Stimulated activated memory B cell treated with anti-CD40 and anti-IgM and Interleukin-4, amounts not matched to agents 10 μg/mL and 1 μg/mL and 100 μg/mL, for 72 hours (primary cell): ENCODE measurements around the gene GPX4.

Source experiments
- ATAC-seq: fragments of 150-1000 bp; cut with Tn5 transposase; 2 replicates; pipeline ENCODE4 v1.10.0; 2021
- H3K27ac Mint-ChIP-seq: one replicate; pipeline ENCODE4 v1.8.0; 2022; ENCODE audit warnings: mild to moderate bottlenecking, mixed read lengths
- H3K27me3 Mint-ChIP-seq: one replicate; pipeline ENCODE4 v1.8.0; 2022; ENCODE audit warnings: mixed read lengths
- H3K36me3 Mint-ChIP-seq: one replicate; pipeline ENCODE4 v1.8.0; 2022; ENCODE audit warnings: mixed read lengths
- H3K4me1 Mint-ChIP-seq: one replicate; pipeline ENCODE4 v1.8.0; 2022; ENCODE audit warnings: mixed read lengths
- H3K4me3 Mint-ChIP-seq: one replicate; pipeline ENCODE4 v1.8.0; 2022; ENCODE audit warnings: mild to moderate bottlenecking, moderate library complexity, mixed read lengths
- H3K9me3 Mint-ChIP-seq: one replicate; pipeline ENCODE4 v1.8.0; 2022; ENCODE audit warnings: mixed read lengths

Gene GPX4

DNA sequence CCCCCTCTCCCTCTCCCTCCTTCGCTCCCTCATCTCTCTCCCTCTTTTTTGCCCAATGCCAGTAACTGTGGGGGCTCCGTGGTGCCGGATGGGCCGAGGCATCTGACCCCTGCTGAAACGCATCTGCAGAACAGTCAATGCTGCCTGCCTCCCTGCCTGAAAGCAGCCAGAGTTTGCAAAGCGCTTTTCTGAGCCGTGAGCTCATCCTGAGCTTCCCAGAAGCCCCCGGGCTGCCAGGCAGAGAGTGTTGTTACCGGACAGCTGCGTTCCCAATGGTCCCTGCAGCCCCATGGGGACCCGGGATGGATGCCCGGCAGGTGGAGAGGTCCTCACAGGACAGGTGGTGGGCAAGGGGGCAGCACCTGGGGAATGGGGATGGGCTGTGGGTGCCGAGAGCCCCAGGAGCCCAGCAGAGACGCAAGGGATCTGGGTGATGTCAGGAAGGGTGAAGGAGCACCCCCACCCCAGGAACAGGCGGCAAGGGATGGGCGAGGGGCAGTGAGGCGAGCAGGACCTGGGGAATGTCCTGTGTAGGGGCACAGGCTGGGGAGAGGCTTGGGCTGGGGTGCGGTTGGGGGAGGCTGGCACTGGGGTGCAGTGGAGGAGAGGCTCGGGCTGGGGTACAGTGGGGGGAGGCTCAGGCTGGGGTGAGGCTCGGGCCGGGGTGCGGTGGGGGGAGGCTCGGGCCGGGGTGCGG lies 33.0 kb downstream of the GPX4 start:
- peaks cover 34% of the 10 kb centered on the region for H3K4me1 Mint-ChIP-seq
- H3K27ac Mint-ChIP-seq: peak overlapping the region; percentile 64

DNA sequence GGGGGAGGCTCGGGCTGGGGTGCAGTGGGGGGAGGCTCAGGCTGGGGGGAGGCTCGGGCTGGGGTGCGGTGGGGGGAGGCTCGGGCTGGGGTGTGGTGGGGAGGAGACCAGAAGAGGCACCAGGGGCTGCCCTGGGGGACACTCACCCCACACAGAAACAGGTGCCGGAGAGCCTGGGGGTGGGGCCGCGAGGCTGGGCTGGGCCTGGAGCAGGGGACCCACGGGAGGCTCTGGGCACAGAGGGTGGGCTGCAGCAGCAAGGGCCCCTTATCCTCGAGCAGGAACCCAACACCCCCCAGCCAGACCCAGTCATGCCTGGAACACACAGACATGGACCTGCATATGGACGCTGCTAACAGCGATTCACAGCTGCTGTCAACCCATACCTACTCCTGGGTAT lies 34.3 kb downstream of the GPX4 start:
- Mint-ChIP-seq H3K4me3 (no peak overlapping the region), H3K4me1 (peaks cover 28% of the 10 kb centered on the region), H3K27me3 (no peaks in the 10 kb centered on the region), H3K27ac (no peak overlapping the region), H3K9me3 (peaks cover 5% of the 10 kb centered on the region), H3K36me3 (peaks cover 27% of the 10 kb centered on the region)
- no peak for ATAC-seq

More for the DNA sequence above, 33.0 kb downstream of the GPX4 start:
- ATAC-seq: no peak
- Mint-ChIP-seq H3K36me3 (peaks cover 17% of the 10 kb centered on the region), H3K9me3 (peaks cover under 1% of the 10 kb centered on the region), H3K4me3 (no peak overlapping the region), H3K27me3 (no peaks in the 10 kb centered on the region)

DNA sequence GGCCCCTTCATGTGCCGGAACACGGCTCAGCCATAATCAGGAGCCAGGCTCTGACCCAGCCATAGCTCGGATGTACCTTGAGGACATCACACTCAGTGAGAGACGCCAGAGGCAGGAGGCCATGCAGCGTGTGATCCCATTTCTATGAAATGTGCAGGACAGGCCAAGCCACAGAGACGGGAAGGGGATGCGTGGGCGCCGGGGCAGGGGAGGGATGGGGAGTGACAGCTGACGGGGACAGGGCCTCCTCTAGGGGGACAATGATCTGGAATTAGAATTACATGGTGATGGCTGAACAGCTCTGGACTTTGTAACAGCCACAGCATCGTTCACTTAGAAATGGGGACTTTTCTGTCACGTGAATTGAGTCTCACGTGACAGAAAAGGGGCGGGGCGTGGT lies 35.3 kb downstream of the GPX4 start:
- H3K4me3 Mint-ChIP-seq: no peak overlapping the region
- H3K36me3 Mint-ChIP-seq: peaks cover 37% of the 10 kb centered on the region
- no peak overlapping the region for H3K27ac Mint-ChIP-seq
- peaks cover 18% of the 10 kb centered on the region for H3K4me1 Mint-ChIP-seq
- H3K27me3 Mint-ChIP-seq: no peaks in the 10 kb centered on the region
- ATAC-seq: no peak
- peaks cover 5% of the 10 kb centered on the region for H3K9me3 Mint-ChIP-seq

DNA sequence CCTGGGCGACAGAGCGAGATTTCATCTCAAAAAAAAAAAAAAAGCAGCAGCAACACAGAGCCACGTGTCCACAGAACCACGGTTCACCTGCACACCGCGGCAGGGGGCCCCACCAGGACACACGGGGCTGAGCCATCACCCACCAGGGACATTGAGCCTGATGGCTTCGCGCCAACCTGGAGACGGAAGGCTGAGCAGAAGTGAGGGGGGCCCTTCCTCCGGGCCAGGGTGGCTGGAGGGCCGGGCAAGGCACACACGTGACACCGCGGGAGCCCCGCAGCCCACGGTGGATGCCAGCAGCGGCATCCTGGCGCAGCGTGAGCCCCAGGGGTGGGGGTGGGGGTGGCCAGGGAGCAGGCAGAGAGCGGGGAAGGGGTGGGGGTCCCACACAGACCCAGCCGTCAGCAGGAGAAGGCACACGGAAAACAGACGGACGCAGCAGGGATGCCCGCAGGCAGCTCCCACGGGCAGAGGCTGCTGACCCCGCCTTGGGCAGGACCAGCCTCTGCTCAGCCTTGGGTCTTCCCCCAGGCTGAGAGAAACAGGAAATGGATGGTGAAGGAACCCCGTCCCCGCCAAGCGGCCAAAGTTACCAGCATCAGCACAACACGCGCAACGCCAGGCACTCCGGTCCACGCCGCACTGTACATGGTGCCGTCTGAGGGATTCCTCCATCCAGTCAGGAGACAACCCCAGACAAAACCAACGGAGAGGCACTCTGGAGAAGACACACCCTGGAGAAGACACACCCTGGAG lies 36.7 kb downstream of the GPX4 start:
- no peak overlapping the region for H3K27ac Mint-ChIP-seq
- H3K36me3 Mint-ChIP-seq: peaks cover 49% of the 10 kb centered on the region
- H3K4me3 Mint-ChIP-seq: no peak overlapping the region
- peaks cover 5% of the 10 kb centered on the region for H3K9me3 Mint-ChIP-seq
- H3K27me3 Mint-ChIP-seq: no peaks in the 10 kb centered on the region
- peaks cover 21% of the 10 kb centered on the region for H3K4me1 Mint-ChIP-seq
- no peak for ATAC-seq

DNA sequence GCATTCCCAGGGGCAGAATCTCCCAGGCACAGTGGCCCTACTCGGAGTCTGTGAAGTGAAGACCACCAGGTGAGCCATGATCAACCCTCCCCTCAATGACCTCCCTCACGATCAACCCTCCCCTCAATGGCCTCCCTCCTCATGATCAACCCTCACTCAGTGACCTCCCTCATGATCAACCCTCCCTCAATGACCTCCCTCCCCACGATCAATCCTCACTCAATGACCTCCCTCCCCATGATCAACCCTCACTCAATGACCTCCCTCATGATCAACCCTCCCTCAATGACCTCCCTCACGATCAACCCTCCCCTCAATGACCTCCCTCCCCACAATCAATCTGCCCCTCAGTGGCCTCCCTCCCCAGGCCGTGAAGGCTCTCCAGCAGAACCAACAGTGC lies 38.1 kb downstream of the GPX4 start:
- H3K9me3 Mint-ChIP-seq: peaks cover 5% of the 10 kb centered on the region
- H3K4me3 Mint-ChIP-seq: no peak overlapping the region
- H3K27ac Mint-ChIP-seq: no peak overlapping the region
- H3K36me3 Mint-ChIP-seq: peaks cover 56% of the 10 kb centered on the region
- H3K27me3 Mint-ChIP-seq: no peaks in the 10 kb centered on the region
- ATAC-seq: peak; percentile 46
- peaks cover 9% of the 10 kb centered on the region for H3K4me1 Mint-ChIP-seq

DNA sequence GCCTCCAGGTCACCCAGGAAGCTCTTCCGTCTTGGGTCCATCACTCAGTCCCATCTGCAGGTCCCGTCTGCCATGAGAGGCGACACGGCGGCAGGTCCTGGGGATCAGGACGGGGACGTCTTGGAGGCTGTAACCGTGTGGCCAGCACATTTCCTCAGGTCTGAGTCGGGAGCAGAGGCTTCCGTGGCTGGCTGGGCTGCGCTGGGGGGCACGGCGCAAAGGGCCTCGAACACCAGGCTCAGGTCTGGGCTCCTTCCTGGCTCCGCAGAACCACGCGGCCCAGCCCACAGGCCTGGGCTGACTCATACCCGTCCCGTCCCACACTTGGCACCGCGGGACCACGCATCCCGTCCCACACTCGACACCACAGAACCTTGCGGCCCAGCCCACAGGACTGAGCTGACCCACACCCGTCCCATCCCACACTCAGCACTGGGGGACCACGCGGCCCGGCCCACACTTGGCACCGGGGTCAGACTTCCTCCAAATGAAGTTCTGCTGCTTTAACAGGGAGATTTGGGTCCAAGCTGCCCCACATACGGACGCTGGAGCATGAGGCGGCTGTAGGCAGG lies 40.1 kb downstream of the GPX4 start:
- peaks cover 8% of the 10 kb centered on the region for H3K4me1 Mint-ChIP-seq
- ATAC-seq: no peak
- H3K36me3 Mint-ChIP-seq: peaks cover 54% of the 10 kb centered on the region
- no peaks in the 10 kb centered on the region for H3K27me3 Mint-ChIP-seq
- H3K9me3 Mint-ChIP-seq: peaks cover 5% of the 10 kb centered on the region
- no peak overlapping the region for H3K27ac Mint-ChIP-seq
- no peak overlapping the region for H3K4me3 Mint-ChIP-seq

DNA sequence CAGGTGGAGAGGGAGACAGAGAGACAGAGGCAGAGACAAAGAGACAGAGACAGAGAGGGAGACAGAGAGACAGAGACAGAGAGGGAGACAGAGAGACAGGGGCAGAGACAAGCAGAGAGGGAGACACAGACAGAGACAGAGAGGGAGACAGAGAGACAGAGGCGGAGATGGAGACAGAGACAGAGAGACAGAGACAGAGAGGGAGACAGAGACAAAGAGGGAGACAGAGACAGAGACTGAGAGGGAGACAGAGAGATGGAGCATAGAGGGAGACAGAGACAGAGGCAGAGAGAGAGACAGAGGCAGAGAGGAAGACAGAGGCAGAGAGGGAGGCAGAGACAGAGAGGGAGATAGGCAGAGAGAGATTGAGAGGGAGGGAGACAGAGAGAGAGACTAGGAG lies 40.9 kb downstream of the GPX4 start:
- ATAC-seq: no peak
- no peaks in the 10 kb centered on the region for H3K27me3 Mint-ChIP-seq

DNA sequence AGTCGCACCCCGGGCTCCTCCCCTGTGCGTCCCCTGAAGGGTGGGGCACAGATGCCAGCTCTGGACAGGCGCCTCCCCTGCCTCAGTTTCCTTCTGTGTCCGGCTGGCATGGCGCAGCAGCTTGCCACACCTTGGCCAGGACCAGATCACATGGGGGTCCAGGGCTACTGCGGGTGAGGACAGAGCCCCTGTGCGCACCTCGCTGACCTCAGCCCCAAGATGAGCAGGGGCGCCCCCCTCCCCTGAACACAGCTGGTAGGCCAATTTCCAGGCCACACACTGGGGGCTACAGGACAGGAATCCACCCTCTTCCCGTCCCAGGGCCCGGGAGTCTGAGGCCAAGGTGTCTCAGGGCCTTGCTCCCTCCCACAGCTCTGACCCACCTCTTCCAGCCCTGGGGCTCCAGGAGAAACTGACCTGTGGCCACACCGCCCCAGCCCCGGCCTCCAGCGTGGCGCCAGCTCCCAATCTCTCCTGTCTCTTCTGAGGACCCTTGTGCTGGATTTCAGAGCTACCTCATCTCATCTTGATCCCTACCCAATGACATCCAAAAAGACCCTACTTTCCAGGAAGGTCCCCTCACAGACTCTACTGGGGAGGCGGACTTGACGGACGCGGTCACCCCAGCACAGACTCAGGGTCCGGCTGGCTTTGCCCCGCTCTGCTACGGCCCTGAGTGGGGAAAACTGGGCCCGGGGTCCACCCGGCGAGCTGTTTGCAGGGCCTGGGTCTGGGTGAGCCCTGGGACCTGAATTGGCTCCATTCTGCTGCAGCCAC lies 42.0 kb downstream of the GPX4 start:
- Mint-ChIP-seq H3K4me1 (peaks cover 8% of the 10 kb centered on the region), H3K36me3 (peaks cover 51% of the 10 kb centered on the region), H3K27ac (no peak overlapping the region), H3K4me3 (no peak overlapping the region), H3K27me3 (no peaks in the 10 kb centered on the region), H3K9me3 (peaks cover 5% of the 10 kb centered on the region)
- no peak for ATAC-seq

More for the DNA sequence above, 40.9 kb downstream of the GPX4 start:
- Mint-ChIP-seq H3K4me3 (no peak overlapping the region), H3K36me3 (peaks cover 54% of the 10 kb centered on the region), H3K4me1 (peaks cover 8% of the 10 kb centered on the region), H3K9me3 (peaks cover 5% of the 10 kb centered on the region), H3K27ac (peak overlapping the region; percentile 7)

DNA sequence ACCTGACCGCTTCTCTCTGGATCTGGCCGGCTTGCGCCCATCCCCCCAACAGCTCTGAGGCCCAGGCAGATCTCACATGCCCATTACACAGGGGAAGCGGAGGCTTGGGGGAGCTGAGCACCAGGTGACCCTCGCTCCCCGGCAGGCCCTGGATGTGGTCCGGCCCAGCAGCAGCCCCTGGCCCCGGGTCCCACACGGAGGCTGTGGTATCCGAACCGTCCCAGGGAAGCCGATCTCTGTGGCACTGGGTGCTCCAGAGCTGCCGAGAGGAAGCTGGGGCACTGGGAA lies 42.6 kb downstream of the GPX4 start:
- peaks cover 5% of the 10 kb centered on the region for H3K9me3 Mint-ChIP-seq
- no peak overlapping the region for H3K4me3 Mint-ChIP-seq
- ATAC-seq: no peak
- peaks cover 8% of the 10 kb centered on the region for H3K4me1 Mint-ChIP-seq
- peaks cover 52% of the 10 kb centered on the region for H3K36me3 Mint-ChIP-seq
- H3K27ac Mint-ChIP-seq: no peak overlapping the region
- no peaks in the 10 kb centered on the region for H3K27me3 Mint-ChIP-seq

DNA sequence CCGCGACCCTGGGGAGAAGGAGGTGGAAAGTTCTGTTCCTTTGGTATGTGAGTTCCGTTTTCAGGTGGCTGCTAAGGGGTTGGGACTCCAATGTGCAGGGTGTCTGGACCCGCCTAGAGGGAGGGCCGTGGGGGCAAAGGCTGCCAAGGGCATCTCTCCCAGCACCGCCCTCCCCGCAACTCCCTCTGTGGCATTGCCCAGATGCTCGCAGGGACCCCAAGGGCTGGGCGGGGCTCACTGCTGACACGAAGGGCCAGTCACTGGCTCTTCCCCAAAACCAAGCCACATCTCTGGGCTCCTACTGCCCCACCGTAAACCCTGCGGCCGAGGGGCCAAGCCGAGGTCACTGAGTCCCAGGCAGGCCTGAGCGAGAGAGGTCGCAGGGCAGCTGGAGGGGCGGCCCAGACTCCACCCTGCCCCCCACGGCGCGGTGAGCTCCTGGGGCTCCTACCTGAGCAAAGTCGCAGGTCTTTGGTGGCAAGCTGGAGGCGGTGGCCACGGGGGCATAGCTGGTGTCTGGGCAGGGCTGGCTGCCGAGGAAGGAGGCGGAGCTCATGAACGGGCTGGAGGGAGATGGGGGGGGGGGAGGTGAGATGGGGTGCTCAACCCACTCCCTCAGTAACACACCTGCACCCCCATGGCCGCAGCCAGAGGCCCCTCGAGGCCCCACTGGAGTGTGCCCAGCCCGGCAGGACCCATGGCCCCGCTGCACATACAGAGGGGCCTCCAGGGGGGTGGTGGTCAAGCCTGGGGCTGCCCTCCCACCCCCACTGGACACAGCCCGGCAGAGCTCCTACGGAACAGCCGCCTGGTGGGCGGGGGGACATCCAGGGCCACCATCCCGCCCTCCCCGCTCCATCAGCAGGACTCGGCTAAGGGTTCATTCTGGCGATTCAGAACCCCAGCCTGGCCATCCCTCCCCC lies 43.3 kb downstream of the GPX4 start:
- Mint-ChIP-seq H3K36me3 (peaks cover 54% of the 10 kb centered on the region), H3K4me1 (peaks cover 8% of the 10 kb centered on the region), H3K4me3 (no peak overlapping the region), H3K27ac (no peak overlapping the region), H3K9me3 (peaks cover under 1% of the 10 kb centered on the region), H3K27me3 (no peaks in the 10 kb centered on the region)
- ATAC-seq: no peak

DNA sequence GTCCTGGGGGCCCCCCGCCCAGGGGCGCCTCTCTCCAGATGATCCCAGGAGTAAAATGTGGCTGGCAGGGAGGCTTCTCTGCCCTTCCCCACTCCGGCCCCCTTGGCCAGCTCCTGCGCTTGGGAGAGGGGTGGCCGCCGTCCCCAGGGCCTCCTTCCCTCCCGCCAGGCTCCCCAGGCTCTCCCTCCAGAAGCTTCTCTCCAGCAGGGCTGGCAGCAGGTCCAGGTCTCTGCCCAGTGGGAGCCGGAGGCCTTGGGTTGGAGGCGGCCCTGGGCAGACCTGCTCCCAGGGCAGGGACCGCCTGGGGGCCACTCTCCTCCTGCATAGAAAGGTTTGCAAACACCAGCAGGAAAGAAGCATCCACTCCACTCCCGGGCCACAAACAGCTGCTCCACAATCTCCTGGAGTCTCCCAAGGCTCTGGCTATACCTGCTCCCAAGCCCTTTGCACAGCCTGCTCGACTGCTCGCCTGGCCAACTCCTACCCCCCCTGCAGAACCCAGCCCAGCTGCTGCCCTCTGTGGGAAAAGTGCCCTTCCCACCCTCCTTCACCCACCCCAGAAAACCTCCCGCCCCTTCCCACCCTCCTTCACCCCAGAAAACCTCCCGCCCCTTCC lies 44.2 kb downstream of the GPX4 start:
- H3K27me3 Mint-ChIP-seq: no peaks in the 10 kb centered on the region
- peaks cover 8% of the 10 kb centered on the region for H3K4me1 Mint-ChIP-seq
- H3K27ac Mint-ChIP-seq: no peak overlapping the region
- H3K36me3 Mint-ChIP-seq: peaks cover 52% of the 10 kb centered on the region
- ATAC-seq: no peak
- no peaks in the 10 kb centered on the region for H3K9me3 Mint-ChIP-seq
- no peak overlapping the region for H3K4me3 Mint-ChIP-seq

DNA sequence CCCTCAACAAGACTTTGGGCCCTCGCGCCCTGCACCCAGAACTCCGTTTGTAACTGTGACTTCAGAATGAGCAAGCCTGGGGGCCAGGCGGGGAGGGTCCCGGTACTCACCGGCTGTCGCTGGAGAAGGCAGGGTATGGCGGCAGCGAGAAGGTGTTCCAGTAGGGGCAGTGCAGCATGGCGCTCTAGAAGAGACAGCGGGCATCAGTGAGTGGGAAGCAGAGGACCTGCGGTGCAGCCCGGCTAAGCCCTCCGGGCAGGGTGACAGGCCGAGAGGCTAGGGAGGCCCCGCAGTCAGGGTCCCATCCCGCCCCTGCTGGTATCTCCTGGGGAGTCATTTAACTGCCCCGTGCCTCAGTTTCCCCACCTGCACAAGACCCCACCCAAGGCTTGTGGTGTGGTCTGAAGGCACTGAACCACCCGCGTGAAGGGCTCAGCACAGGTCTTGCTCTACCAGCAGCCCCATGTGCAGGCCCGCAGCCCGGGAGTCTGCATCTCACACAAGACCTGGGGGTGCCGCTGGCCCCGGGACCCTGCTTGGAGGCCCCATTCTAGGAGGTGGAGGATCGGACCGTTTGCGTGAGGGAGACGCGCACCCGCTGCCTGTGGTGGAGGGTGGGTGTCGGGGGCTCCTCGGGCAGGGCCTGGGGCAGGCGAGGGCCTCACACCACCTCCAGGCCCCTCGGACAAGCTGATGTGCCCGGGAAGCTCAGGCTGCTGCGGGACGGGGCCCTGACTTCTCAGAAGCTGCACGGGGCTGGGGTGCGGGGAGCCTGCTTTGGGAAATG lies 45.7 kb downstream of the GPX4 start:
- no peak overlapping the region for H3K4me3 Mint-ChIP-seq
- peaks cover 6% of the 10 kb centered on the region for H3K4me1 Mint-ChIP-seq
- no peaks in the 10 kb centered on the region for H3K27me3 Mint-ChIP-seq
- H3K36me3 Mint-ChIP-seq: peaks cover 38% of the 10 kb centered on the region
- H3K9me3 Mint-ChIP-seq: no peaks in the 10 kb centered on the region
- no peak overlapping the region for H3K27ac Mint-ChIP-seq
- ATAC-seq: peak; percentile 10

DNA sequence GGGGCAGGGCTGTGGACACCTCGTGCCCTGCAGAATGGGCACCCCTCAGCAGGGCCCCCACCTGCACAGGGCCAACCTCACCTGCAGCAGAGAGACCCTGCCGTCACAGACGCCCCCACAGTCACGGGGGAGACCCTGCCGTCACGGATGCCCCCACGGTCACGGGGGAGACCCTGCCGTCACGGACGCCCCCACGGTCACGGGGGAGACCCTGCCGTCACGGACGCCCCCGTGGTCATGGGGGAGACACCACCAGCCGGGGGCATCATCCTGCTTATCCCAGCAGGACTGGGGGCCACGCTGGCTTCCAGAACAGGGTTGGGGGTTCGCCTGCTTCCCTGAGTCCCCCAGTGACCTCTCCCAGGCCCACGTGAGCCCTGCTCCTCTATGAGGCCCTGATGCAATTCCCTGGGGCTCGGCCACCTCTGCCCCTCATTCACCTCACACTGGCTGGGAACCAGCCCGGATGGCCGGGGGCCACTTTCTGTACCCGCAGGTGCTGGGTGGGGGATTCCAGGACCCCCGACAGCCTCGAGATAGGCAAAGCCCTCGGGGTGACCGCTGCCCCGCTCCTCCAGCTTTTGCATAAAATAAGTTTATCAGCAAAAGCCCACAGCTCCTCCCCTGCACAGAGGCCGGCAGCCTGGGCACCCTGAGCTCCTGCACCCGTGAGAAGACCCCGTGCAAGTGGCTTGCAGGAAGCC lies 46.7 kb downstream of the GPX4 start:
- peaks cover 29% of the 10 kb centered on the region for H3K36me3 Mint-ChIP-seq
- no peaks in the 10 kb centered on the region for H3K9me3 Mint-ChIP-seq
- no peaks in the 10 kb centered on the region for H3K4me1 Mint-ChIP-seq
- H3K27me3 Mint-ChIP-seq: no peaks in the 10 kb centered on the region
- H3K4me3 Mint-ChIP-seq: no peak overlapping the region
- ATAC-seq: no peak
- H3K27ac Mint-ChIP-seq: no peak overlapping the region
